Dermis microvascular lymphatic vessel endothelial cell (primary cell): ENCODE measurements around the gene TOLLIP. TPM values are rescaled to one million over a fixed set of nuclear protein-coding genes. Genes with fewer than 3 reads are reported as not detected.

Source experiments
- total RNA-seq: library from RNA; depleted of rRNA; stranded (reverse); fragments of >200 nt; gene quantifications from 2 replicates; pipeline ENCODE4 v1.2.1, GENCODE V29; 2014

Gene TOLLIP
- total RNA-seq, 1 donor from 2014 or later = 16.6 TPM

Other genes starting within 250 kb of the TOLLIP start
- gene MUC2, start 234.8 kb downstream of the TOLLIP start, total RNA-seq = not detected in 2 replicates
- not detected in 2 replicates for gene MUC5AC, start 151.7 kb downstream of the TOLLIP start, total RNA-seq
- gene MUC5B, start 86.6 kb downstream of the TOLLIP start, total RNA-seq = not detected in 2 replicates
- gene BRSK2, start 80.3 kb upstream of the TOLLIP start, total RNA-seq = 0.38 and 0.39 TPM in 2 replicates
- gene MOB2, start 177.1 kb upstream of the TOLLIP start, total RNA-seq = 42.2 and 52.2 TPM in 2 replicates